ENCODE measurements around the gene XYLT1.

DNA sequence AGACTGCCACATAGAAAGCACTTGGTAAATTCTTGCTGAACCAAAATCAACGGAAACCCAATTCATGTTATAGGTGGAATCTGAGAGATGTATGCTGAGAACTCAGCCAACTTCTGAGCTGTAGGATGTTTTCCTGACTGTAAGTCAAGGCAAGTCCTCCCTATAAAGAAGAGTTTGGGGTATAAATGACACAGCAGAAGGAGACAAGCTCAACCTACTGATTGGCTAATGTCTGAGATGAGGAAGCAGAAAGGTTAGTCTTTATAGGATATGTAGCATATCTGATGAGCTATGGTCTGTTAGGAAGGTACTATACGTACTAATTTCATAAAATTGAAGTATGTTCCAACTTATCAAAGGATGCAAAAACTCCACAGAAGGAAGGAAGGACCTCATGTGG, 99.5 kb downstream of the XYLT1 start:
- TF ChIP-seq CTCF (IDR thresholded peaks at IDR 0.05) (no peak), POLR2A (IDR thresholded peaks at IDR 0.05) (no peak)
